Heart left ventricle (tissue), 13 donors: ENCODE data around the gene DOCK2.

Source experiments
- POLR2A ChIP-seq, 2 donors: fragments of 450-650 bp; IDR thresholded peaks; one replicate each; pipeline ENCODE4 v1.6.1; 2017; ENCODE audit warnings: antibody characterized with exemption in 2 of 2, mild to moderate bottlenecking in 2 of 2, moderate library complexity in 2 of 2
- TF ChIP-seq, protein P1 (sequence below), 12 donors: fragments of 200-600 bp; sonication (generic) in 4 of 12; IDR thresholded peaks; one replicate each; pipeline versions ENCODE4 v1.5.0 to v1.8.0; 2018 to 2022; ENCODE audit warnings: antibody characterized with exemption in 12 of 12, mild to moderate bottlenecking in 5 of 12
- donor health status: ischemic (EF 13 %, LVEDD 7.1; RV severe dilation, severe dysfunction).
- donor health status: DM: no; HTN: yes; CAD: no.
- donor health status: DM: no; HTN: no; CAD: no.
- donor health status: ischemic (EF 25% LVEDD 6.9; RV normal size, moderate dysfunction).
- donor health status: ischemic (EF 25% LVEDD 5.7; RV mildly dilated, moderate dysfunction).
- donor health status: ischemic (EF 35%, LVEDD 5.7; RV mildly dilated, moderate dysfunction).
- donor health status: nonischemic (EF 11% LVEDD 7.7; RV severe dilation, severe dysfunction).
- donor health status: DM: yes; HTN: yes; CAD: no.
- donor health status: PGD.
- donor health status: ischemic (EF 29% LVEDD 5.4; RV normal size, mild dysfunction).
- donor health status: nonischemic (EF 23%, LVEDD 6.1; RV moderate dilation, normal function).

DNA sequence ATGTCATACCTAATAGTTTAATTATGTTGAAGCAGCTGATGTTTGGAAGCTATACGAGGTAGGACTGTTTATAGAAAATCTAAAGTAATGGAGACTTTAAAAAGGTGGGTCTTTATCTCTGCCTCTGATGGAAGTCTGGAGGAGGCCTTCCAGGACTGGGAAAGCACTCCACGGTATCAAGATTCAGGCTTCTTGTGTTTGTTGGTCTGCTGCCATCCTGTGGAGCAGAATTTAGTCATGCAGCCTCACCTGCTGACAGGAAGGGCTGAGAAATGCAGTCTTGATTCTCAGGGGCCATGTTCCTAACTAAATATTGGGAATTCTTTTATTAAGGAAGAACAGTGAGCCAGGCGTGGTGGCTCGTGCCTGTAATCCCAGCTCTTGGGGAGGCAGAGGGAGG, 37.6 kb upstream of the DOCK2 start:
- no peak for TF ChIP-seq POLR2A (IDR thresholded peaks at IDR 0.05)
- TF ChIP-seq, protein P1, sequence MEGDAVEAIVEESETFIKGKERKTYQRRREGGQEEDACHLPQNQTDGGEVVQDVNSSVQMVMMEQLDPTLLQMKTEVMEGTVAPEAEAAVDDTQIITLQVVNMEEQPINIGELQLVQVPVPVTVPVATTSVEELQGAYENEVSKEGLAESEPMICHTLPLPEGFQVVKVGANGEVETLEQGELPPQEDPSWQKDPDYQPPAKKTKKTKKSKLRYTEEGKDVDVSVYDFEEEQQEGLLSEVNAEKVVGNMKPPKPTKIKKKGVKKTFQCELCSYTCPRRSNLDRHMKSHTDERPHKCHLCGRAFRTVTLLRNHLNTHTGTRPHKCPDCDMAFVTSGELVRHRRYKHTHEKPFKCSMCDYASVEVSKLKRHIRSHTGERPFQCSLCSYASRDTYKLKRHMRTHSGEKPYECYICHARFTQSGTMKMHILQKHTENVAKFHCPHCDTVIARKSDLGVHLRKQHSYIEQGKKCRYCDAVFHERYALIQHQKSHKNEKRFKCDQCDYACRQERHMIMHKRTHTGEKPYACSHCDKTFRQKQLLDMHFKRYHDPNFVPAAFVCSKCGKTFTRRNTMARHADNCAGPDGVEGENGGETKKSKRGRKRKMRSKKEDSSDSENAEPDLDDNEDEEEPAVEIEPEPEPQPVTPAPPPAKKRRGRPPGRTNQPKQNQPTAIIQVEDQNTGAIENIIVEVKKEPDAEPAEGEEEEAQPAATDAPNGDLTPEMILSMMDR (IDR thresholded peaks at IDR 0.05) = no peak
